ENCODE measurements around the gene GINS1. TPM values are rescaled to one million over a fixed set of nuclear protein-coding genes. Genes with fewer than 3 reads are reported as not detected.
"Not testable (repeated sequence)": the region's sequence is repeated elsewhere in the genome, so short reads cannot be mapped to it uniquely, and the experiment has no call there.

Gene GINS1
- total and polyA plus RNA-seq, 8 donors = 0.32 to 0.98 (median 0.49) TPM

- peak overlapping the region in 1 of 4 donors; percentile 28 for H3K27ac ChIP-seq
- peaks cover 0 to 11% (median 0%) of the 10 kb centered on the region in 3 donors for H3K4me1 ChIP-seq
- no peak for TF ChIP-seq CTCF (IDR thresholded peaks at IDR 0.05)
- ATAC-seq = no peak
- intact Hi-C loops (cut with DNase I) = loop anchor here in 1 of 3 donors (5.0 kb wide), 1 partner anchor 60 kb away; no protein-coding TSS in a partner anchor
- H3K4me3 ChIP-seq = no peak overlapping the region
- WGBS, 2 donors = 83 to 88% methylated on average over 6 of the region's 6 CpGs
- no peak for DNase-seq
- H3K9me3 ChIP-seq = no peaks in the 10 kb centered on the region
- no peaks in the 10 kb centered on the region for H3K36me3 ChIP-seq
- no peaks in the 10 kb centered on the region for H3K27me3 ChIP-seq
- FAIRE-seq = no peak
These were observed 10.4 kb upstream of the GINS1 start for GRCh38 chr20:25397096-25397495.

GRCh38 chr20:25397821-25398220 lies 9.7 kb upstream of the GINS1 start:
- peak in 1 of 4 donors; percentile 23 for ATAC-seq

GRCh38 chr20:25398376-25399036 lies 9.0 kb upstream of the GINS1 start:
- H3K27ac ChIP-seq = peak overlapping the region in 1 of 4 donors; percentile 26
- DNase-seq = no peak
- H3K9me3 ChIP-seq = no peaks in the 10 kb centered on the region
- WGBS, 2 donors = 22 to 26% methylated on average over 4 of the region's 4 CpGs
- no peaks in the 10 kb centered on the region for H3K36me3 ChIP-seq
- H3K4me1 ChIP-seq = peaks cover 0 to 11% (median 0%) of the 10 kb centered on the region in 3 donors
- no peak overlapping the region for H3K4me3 ChIP-seq
- intact Hi-C loops (cut with DNase I) = loop anchor here in 1 of 3 donors (5.0 kb wide), 1 partner anchor 61 kb away; no protein-coding TSS in a partner anchor
- ATAC-seq = peak; percentile 42 to 62 (median 55)
- no peak for TF ChIP-seq CTCF (IDR thresholded peaks at IDR 0.05)
- no peak for FAIRE-seq
- no peaks in the 10 kb centered on the region for H3K27me3 ChIP-seq

More at GRCh38 chr20:25397821-25398220, 9.7 kb upstream of the GINS1 start:
- Histone ChIP-seq H3K36me3 (no peaks in the 10 kb centered on the region), H3K9me3 (no peaks in the 10 kb centered on the region), H3K4me1 (peaks cover 0 to 11% (median 0%) of the 10 kb centered on the region in 3 donors), H3K4me3 (no peak overlapping the region), H3K27me3 (no peaks in the 10 kb centered on the region), H3K27ac (no peak overlapping the region)
- DNase-seq = no peak
- intact Hi-C loops (cut with DNase I) = loop anchor here in 1 of 3 donors (5.0 kb wide), 1 partner anchor 61 kb away; no protein-coding TSS in a partner anchor
- no peak for TF ChIP-seq CTCF (IDR thresholded peaks at IDR 0.05)
- 55 to 80% methylated on average over 1 of the region's 1 CpG for WGBS, 2 donors
- no peak for FAIRE-seq

GRCh38 chr20:25399037-25399430 lies 8.4 kb upstream of the GINS1 start:
- intact Hi-C loops (cut with DNase I) = loop anchor here in 1 of 3 donors (5.0 kb wide), 1 partner anchor 62 kb away; no protein-coding TSS in a partner anchor
- Histone ChIP-seq H3K27ac (peak overlapping the region in 1 of 4 donors; percentile 26), H3K9me3 (no peaks in the 10 kb centered on the region), H3K27me3 (no peaks in the 10 kb centered on the region), H3K4me1 (peaks cover 0 to 11% (median 0%) of the 10 kb centered on the region in 3 donors), H3K36me3 (no peaks in the 10 kb centered on the region), H3K4me3 (no peak overlapping the region)
- no peak for FAIRE-seq
- DNase-seq = peak in 2 of 6 donors; percentile 19 to 63
- WGBS, 2 donors = 2 to 8% methylated on average over 5 of the region's 5 CpGs
- peak in 3 of 4 donors; percentile 43 to 44 (median 44) for TF ChIP-seq CTCF (IDR thresholded peaks at IDR 0.05)
- ATAC-seq = peak; percentile 83 to 98 (median 98)

- DNase-seq, H3K27me3 ChIP-seq, ATAC-seq, H3K9me3 ChIP-seq, FAIRE-seq, H3K36me3 ChIP-seq, H3K27ac ChIP-seq, H3K4me3 ChIP-seq: not testable (repeated sequence)
- H3K4me1 ChIP-seq = peaks cover 0 to 11% (median 0%) of the 10 kb centered on the region in 3 donors
- WGBS, 2 donors = 67 to 71% methylated on average over 11 of the region's 11 CpGs
- intact Hi-C loops (cut with DNase I) = loop anchor here in 2 of 3 donors (5.0 to 10.0 kb wide), 2 partner anchors 63 to 106 kb away; no protein-coding TSS in a partner anchor
These were observed 7.2 kb upstream of the GINS1 start for GRCh38 chr20:25400291-25400732.
